ENCODE data around the gene CHD5. TPM values are rescaled to one million over a fixed set of nuclear protein-coding genes. Genes with fewer than 3 reads are reported as not detected.

The CHD5 gene
- total RNA-seq, 1 experiment from 2014 or later = 2.4 TPM

DNA sequence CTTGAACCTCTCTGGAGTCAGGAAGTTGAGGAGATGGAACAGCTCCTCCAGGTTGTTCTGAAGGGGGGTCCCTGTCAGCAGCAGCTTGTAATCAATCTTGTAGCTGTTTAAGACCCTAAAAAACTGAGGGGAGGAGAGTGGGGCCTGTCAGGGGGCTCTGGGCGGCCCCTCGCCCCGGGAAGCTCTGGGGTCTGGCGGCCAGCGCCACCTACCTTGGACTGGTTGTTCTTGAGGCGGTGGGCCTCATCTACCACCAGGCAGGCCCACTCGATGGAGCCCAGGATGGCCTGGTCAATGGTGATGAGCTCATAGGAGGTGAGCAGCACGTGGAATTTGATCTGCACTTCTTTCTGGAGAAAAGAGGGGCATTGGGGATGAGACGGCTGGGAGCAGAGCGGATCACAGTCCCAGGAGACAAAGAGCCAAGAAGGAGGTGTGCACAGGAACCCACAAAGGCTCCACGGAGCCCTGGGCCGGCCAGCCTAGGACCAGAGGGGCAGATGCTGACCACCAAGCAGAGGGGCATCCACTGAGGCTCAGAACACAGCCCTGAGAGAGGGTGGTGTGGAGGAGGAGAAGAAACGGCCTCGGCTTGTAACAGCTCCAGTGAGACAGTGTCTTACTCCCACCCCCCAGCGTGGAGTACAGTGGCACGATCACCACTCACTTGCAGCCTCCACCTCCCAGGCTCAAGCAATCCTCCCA, 43.5 kb downstream of the CHD5 start:
- ChIA-PET CTCF (interaction anchor here (0.6 to 1.9 kb wide), 10 partner anchors 8 to 143 kb away, joined by 3 to 10 read pairs (median 4); no protein-coding TSS in a partner anchor), POLR2A (no interaction called here)
- TF ChIP-seq, protein P1, sequence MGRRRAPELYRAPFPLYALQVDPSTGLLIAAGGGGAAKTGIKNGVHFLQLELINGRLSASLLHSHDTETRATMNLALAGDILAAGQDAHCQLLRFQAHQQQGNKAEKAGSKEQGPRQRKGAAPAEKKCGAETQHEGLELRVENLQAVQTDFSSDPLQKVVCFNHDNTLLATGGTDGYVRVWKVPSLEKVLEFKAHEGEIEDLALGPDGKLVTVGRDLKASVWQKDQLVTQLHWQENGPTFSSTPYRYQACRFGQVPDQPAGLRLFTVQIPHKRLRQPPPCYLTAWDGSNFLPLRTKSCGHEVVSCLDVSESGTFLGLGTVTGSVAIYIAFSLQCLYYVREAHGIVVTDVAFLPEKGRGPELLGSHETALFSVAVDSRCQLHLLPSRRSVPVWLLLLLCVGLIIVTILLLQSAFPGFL (CRISPR knock-in tag; IDR thresholded peaks at IDR 0.05; ENCODE audit: borderline replicate concordance) = no peak
- TF ChIP-seq, protein P2, sequence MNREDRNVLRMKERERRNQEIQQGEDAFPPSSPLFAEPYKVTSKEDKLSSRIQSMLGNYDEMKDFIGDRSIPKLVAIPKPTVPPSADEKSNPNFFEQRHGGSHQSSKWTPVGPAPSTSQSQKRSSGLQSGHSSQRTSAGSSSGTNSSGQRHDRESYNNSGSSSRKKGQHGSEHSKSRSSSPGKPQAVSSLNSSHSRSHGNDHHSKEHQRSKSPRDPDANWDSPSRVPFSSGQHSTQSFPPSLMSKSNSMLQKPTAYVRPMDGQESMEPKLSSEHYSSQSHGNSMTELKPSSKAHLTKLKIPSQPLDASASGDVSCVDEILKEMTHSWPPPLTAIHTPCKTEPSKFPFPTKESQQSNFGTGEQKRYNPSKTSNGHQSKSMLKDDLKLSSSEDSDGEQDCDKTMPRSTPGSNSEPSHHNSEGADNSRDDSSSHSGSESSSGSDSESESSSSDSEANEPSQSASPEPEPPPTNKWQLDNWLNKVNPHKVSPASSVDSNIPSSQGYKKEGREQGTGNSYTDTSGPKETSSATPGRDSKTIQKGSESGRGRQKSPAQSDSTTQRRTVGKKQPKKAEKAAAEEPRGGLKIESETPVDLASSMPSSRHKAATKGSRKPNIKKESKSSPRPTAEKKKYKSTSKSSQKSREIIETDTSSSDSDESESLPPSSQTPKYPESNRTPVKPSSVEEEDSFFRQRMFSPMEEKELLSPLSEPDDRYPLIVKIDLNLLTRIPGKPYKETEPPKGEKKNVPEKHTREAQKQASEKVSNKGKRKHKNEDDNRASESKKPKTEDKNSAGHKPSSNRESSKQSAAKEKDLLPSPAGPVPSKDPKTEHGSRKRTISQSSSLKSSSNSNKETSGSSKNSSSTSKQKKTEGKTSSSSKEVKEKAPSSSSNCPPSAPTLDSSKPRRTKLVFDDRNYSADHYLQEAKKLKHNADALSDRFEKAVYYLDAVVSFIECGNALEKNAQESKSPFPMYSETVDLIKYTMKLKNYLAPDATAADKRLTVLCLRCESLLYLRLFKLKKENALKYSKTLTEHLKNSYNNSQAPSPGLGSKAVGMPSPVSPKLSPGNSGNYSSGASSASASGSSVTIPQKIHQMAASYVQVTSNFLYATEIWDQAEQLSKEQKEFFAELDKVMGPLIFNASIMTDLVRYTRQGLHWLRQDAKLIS (CRISPR knock-in tag; IDR thresholded peaks at IDR 0.05; ENCODE audit: borderline replicate concordance) = no peak
- no peak for TF ChIP-seq NFATC4 (CRISPR knock-in tag; IDR thresholded peaks at IDR 0.05)
- no peak for TF ChIP-seq SMAD3 (CRISPR knock-in tag; IDR thresholded peaks at IDR 0.05; ENCODE audit: borderline replicate concordance)
- no peak for TF ChIP-seq ZNF671 (CRISPR knock-in tag; IDR thresholded peaks at IDR 0.05)
- no peak for TF ChIP-seq OVOL2 (CRISPR knock-in tag; IDR thresholded peaks at IDR 0.05; ENCODE audit: borderline replicate concordance)
- TF ChIP-seq NFYB (CRISPR knock-in tag; conservative IDR thresholded peaks at IDR 0.05; ENCODE audit: low read depth) = no peak
- TF ChIP-seq, protein P3, sequence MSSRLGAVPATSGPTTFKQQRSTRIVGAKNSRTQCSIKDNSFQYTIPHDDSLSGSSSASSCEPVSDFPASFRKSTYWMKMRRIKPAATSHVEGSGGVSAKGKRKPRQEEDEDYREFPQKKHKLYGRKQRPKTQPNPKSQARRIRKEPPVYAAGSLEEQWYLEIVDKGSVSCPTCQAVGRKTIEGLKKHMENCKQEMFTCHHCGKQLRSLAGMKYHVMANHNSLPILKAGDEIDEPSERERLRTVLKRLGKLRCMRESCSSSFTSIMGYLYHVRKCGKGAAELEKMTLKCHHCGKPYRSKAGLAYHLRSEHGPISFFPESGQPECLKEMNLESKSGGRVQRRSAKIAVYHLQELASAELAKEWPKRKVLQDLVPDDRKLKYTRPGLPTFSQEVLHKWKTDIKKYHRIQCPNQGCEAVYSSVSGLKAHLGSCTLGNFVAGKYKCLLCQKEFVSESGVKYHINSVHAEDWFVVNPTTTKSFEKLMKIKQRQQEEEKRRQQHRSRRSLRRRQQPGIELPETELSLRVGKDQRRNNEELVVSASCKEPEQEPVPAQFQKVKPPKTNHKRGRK (CRISPR knock-in tag; IDR thresholded peaks at IDR 0.05; ENCODE audit: borderline replicate concordance) = no peak
- TF ChIP-seq ZNF423 (CRISPR knock-in tag; IDR thresholded peaks at IDR 0.05) = no peak
- no peak for TF ChIP-seq ZNF121 (CRISPR knock-in tag; IDR thresholded peaks at IDR 0.05)
- TF ChIP-seq, protein P4, sequence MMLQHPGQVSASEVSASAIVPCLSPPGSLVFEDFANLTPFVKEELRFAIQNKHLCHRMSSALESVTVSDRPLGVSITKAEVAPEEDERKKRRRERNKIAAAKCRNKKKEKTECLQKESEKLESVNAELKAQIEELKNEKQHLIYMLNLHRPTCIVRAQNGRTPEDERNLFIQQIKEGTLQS (CRISPR knock-in tag; conservative IDR thresholded peaks at IDR 0.05) = no peak
- TF ChIP-seq, protein P5, sequence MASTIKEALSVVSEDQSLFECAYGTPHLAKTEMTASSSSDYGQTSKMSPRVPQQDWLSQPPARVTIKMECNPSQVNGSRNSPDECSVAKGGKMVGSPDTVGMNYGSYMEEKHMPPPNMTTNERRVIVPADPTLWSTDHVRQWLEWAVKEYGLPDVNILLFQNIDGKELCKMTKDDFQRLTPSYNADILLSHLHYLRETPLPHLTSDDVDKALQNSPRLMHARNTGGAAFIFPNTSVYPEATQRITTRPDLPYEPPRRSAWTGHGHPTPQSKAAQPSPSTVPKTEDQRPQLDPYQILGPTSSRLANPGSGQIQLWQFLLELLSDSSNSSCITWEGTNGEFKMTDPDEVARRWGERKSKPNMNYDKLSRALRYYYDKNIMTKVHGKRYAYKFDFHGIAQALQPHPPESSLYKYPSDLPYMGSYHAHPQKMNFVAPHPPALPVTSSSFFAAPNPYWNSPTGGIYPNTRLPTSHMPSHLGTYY (CRISPR knock-in tag; IDR thresholded peaks at IDR 0.05) = no peak
- no peak for TF ChIP-seq TP53 (CRISPR knock-in tag; IDR thresholded peaks at IDR 0.05)
- TF ChIP-seq, protein P6, sequence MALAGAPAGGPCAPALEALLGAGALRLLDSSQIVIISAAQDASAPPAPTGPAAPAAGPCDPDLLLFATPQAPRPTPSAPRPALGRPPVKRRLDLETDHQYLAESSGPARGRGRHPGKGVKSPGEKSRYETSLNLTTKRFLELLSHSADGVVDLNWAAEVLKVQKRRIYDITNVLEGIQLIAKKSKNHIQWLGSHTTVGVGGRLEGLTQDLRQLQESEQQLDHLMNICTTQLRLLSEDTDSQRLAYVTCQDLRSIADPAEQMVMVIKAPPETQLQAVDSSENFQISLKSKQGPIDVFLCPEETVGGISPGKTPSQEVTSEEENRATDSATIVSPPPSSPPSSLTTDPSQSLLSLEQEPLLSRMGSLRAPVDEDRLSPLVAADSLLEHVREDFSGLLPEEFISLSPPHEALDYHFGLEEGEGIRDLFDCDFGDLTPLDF (CRISPR knock-in tag; IDR thresholded peaks at IDR 0.05) = no peak
- TF ChIP-seq TEAD4 (CRISPR knock-in tag; IDR thresholded peaks at IDR 0.05) = no peak
- no peak for TF ChIP-seq GABPB1 (CRISPR knock-in tag; IDR thresholded peaks at IDR 0.05)
- no peak overlapping the region for H3K27ac Mint-ChIP-seq
- DNase-seq (ENCODE audit: low spot score) = peak; percentile 1
- no peak overlapping the region for H3K4me3 Mint-ChIP-seq
- no peaks in the 10 kb centered on the region for H3K36me3 Mint-ChIP-seq
- H3K27me3 Mint-ChIP-seq (ENCODE audit: low read depth) = peaks cover 2% of the 10 kb centered on the region; the same call in 1 of the 2 replicates
- peaks cover 10% of the 10 kb centered on the region for H3K9me3 Mint-ChIP-seq
- ATAC-seq = no peak
- H3K4me1 Mint-ChIP-seq = no peaks in the 10 kb centered on the region
